T-cell (primary cell): ENCODE measurements around the gene PRKACB. TPM values are rescaled to one million over a fixed set of nuclear protein-coding genes. Genes with fewer than 3 reads are reported as not detected.

ENCODE experiments used
- ATAC-seq, 4 experiments: fragments of 200-7000 bp in 3 of 4; fragments of 150-1000 bp in 1 of 4; cut with Tn5 transposase; replicated peaks in 1 of 4; 1 replicate in 3 of 4; 2 replicates in 1 of 4; pipeline ENCODE4 v1.10.0; 2021; ENCODE audit warnings: moderate library complexity in 3 of 4, mild to moderate bottlenecking in 2 of 4, moderate number of reproducible peaks in 1 of 4
- CTCF ChIA-PET, 2 donors: fragments of 300-600 bp; sonication (Branson Sonifier 250); formaldehyde crosslinking; loops; one replicate each; lab custom pipeline; 2022; ENCODE audit warnings: antibody characterized with exemption in 2 of 2; lab: Charles Lee
- POLR2A ChIA-PET, 2 donors: fragments of 300-600 bp; sonication (Branson Sonifier 250); formaldehyde crosslinking; loops; one replicate each; lab custom pipeline; 2022; ENCODE audit warnings: antibody characterized with exemption in 2 of 2; lab: Charles Lee
- DNase-seq, 35 experiments: peaks; one replicate each; pipeline versions ENCODE4 v3.0.0 to v3.0.0-alpha.2; 2013 to 2023
- H3K27ac ChIP-seq: one replicate; pipeline ENCODE4 v1.5.1; 2013; ENCODE audit warnings: low read length
- H3K27me3 ChIP-seq, 2 experiments: replicated peaks in 1 of 2; 1 replicate in 1 of 2; 2 replicates in 1 of 2; pipeline versions ENCODE4 v1.6.1 to v1.7.0; 2013; ENCODE audit warnings: low read length in 1 of 2, mixed read lengths in 1 of 2; ENCODE audit not compliant: control insufficient read depth in 2 of 2, insufficient read depth in 2 of 2; ENCODE audit errors: extremely low read depth in 1 of 2
- H3K36me3 ChIP-seq, 2 donors: 1 replicate in 1 of 2; 2 replicates in 1 of 2; pipeline versions ENCODE4 v1.6.1 to v1.7.0; 2013; ENCODE audit warnings: low read length in 1 of 2; ENCODE audit not compliant: control insufficient read depth in 2 of 2, insufficient read depth in 1 of 2; ENCODE audit errors: extremely low read depth in 1 of 2
- H3K4me1 ChIP-seq, 2 experiments: 1 replicate in 1 of 2; 2 replicates in 1 of 2; pipeline versions ENCODE4 v1.6.1 to v1.7.0; 2013; ENCODE audit warnings: low read length in 2 of 2, mixed read lengths in 1 of 2; ENCODE audit not compliant: insufficient read depth in 2 of 2, control insufficient read depth in 1 of 2; ENCODE audit errors: extremely low read depth in 1 of 2
- H3K4me3 ChIP-seq, 2 donors: 1 replicate in 1 of 2; 2 replicates in 1 of 2; pipeline versions ENCODE4 v1.5.1 to v1.7.0; 2013; ENCODE audit warnings: mild to moderate bottlenecking in 2 of 2, low read length in 1 of 2, moderate library complexity in 1 of 2; ENCODE audit not compliant: control insufficient read depth in 1 of 2; ENCODE audit errors: extremely low read depth in 1 of 2
- H3K9me3 ChIP-seq: 2 replicates; pipeline ENCODE4 v1.7.0; 2013
- H3K27ac Mint-ChIP-seq, 2 donors: one replicate each; pipeline ENCODE4 v1.8.0; 2020 to 2021; ENCODE audit warnings: mild to moderate bottlenecking in 2 of 2, mixed read lengths in 2 of 2
- H3K27me3 Mint-ChIP-seq, 2 donors: one replicate each; pipeline ENCODE4 v1.8.0; 2021 to 2022; ENCODE audit warnings: mixed read lengths in 2 of 2
- H3K36me3 Mint-ChIP-seq: one replicate; pipeline ENCODE4 v1.8.0; 2021; ENCODE audit warnings: mixed read lengths
- H3K4me1 Mint-ChIP-seq, 3 donors: one replicate each; pipeline ENCODE4 v1.8.0; 2020 to 2022; ENCODE audit warnings: mixed read lengths in 3 of 3, mild to moderate bottlenecking in 1 of 3
- H3K4me3 Mint-ChIP-seq, 3 donors: one replicate each; pipeline ENCODE4 v1.8.0; 2020 to 2022; ENCODE audit warnings: mild to moderate bottlenecking in 3 of 3, mixed read lengths in 3 of 3, moderate library complexity in 3 of 3
- H3K9me3 Mint-ChIP-seq, 3 donors: one replicate each; pipeline ENCODE4 v1.8.0; 2020 to 2022; ENCODE audit warnings: mixed read lengths in 3 of 3
- WGBS: methylation state at CpG from one replicate; pipeline ENCODE4 v1.1.5; 2013; ENCODE audit warnings: missing lambda C conversion rate; ENCODE audit not compliant: insufficient coverage; 5-methylcytosine and 5-hydroxymethylcytosine counted together
- total RNA-seq, 35 experiments: library from RNA in 6 of 35; stranded (reverse) in 6 of 35; fragments of 120-200 nt in 1 of 35; gene quantifications; one replicate each; pipeline versions ENCODE4 v1.2.1 to v1.2.4 and lab custom pipeline; 2013 to 2026

The PRKACB gene
- total RNA-seq, 5 donors from 2014 or later (not counting 1 experiment from before 2014, with no cell fraction given), result 101 to 119 (median 109) TPM

- DNase-seq, result peak in 5 of 35 experiments; percentile 2 to 21 (median 6)
- no peaks in the 10 kb centered on the region for H3K4me1 ChIP-seq
- H3K4me1 Mint-ChIP-seq, result peaks cover 0 to 9% (median 0%) of the 10 kb centered on the region in 3 donors
- H3K4me3 Mint-ChIP-seq, result peak overlapping the region in 1 of 3 donors; percentile 32
- no peak overlapping the region for H3K27ac ChIP-seq
- ChIA-PET POLR2A (no interaction called here), CTCF (no interaction called here)
- H3K27me3 ChIP-seq, result no peaks in the 10 kb centered on the region
- H3K27ac Mint-ChIP-seq, result no peak overlapping the region
- H3K9me3 ChIP-seq, result peaks cover 3% of the 10 kb centered on the region
- ATAC-seq, result no peak
- H3K36me3 Mint-ChIP-seq, result peaks cover 4% of the 10 kb centered on the region
- peaks cover 4 to 32% (median 18%) of the 10 kb centered on the region in 3 donors for H3K9me3 Mint-ChIP-seq
- H3K4me3 ChIP-seq, result no peak overlapping the region
- WGBS, result 60% methylated on average over 2 of the region's 11 CpGs
- H3K27me3 Mint-ChIP-seq, result no peaks in the 10 kb centered on the region
- H3K36me3 ChIP-seq, result no peaks in the 10 kb centered on the region
Measured at GRCh38 chr1:84247425-84248220, 103.6 kb downstream of the PRKACB start.

GRCh38 chr1:84250668-84251067 is 106.6 kb downstream of the PRKACB start:
- ATAC-seq (no peak), DNase-seq (no peak)
- Mint-ChIP-seq H3K27ac (no peak overlapping the region), H3K36me3 (peaks cover 2% of the 10 kb centered on the region), H3K4me3 (no peak overlapping the region), H3K9me3 (peaks cover 4 to 27% (median 10%) of the 10 kb centered on the region in 3 donors), H3K27me3 (no peaks in the 10 kb centered on the region), H3K4me1 (peaks cover 0 to 8% (median 0%) of the 10 kb centered on the region in 3 donors)
- Histone ChIP-seq H3K9me3 (no peaks in the 10 kb centered on the region), H3K4me3 (no peak overlapping the region), H3K27me3 (no peaks in the 10 kb centered on the region), H3K36me3 (no peaks in the 10 kb centered on the region), H3K4me1 (no peaks in the 10 kb centered on the region), H3K27ac (no peak overlapping the region)
- WGBS, result no CpG with 5 or more reads among the region's 2 CpGs
- POLR2A ChIA-PET, result no interaction called here
- CTCF ChIA-PET, result no interaction called here

- no CpG with 5 or more reads among the region's 2 CpGs for WGBS
- DNase-seq (no peak), ATAC-seq (no peak)
- H3K27ac Mint-ChIP-seq, result no peak overlapping the region
- ChIA-PET POLR2A (no interaction called here), CTCF (no interaction called here)
- H3K4me1 Mint-ChIP-seq, result no peaks in the 10 kb centered on the region
- Histone ChIP-seq H3K4me3 (no peak overlapping the region), H3K27me3 (no peaks in the 10 kb centered on the region), H3K36me3 (no peaks in the 10 kb centered on the region), H3K27ac (no peak overlapping the region), H3K4me1 (no peaks in the 10 kb centered on the region), H3K9me3 (no peaks in the 10 kb centered on the region)
- H3K36me3 Mint-ChIP-seq, result peaks cover 2% of the 10 kb centered on the region
- H3K27me3 Mint-ChIP-seq, result no peaks in the 10 kb centered on the region
- no peak overlapping the region for H3K4me3 Mint-ChIP-seq
- H3K9me3 Mint-ChIP-seq, result peaks cover 4 to 27% (median 10%) of the 10 kb centered on the region in 3 donors
Measured at GRCh38 chr1:84253036-84253435, 109.0 kb downstream of the PRKACB start.

DNA sequence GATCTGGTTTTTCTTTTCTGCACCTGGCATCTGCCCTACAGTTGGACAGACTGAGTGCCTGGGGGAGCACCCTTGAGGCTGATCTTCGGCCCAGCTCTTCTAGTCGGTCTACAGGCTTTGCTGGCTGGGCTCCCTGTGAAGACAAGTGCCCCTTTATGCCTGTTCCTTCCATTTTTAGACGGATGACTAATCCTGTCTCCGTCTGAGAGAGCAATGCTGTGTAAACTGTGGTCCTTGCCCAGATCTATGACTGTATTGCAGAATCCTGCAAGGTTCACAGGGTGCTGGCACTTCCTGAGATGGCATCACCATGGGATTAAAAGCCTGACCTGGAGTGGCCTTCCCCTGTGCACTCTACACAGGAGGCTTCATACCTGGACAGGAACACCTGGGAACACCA is 109.8 kb downstream of the PRKACB start:
- ATAC-seq (no peak), DNase-seq (no peak)
- no peaks in the 10 kb centered on the region for H3K4me1 ChIP-seq
- no peak overlapping the region for H3K27ac Mint-ChIP-seq
- H3K36me3 ChIP-seq, result no peaks in the 10 kb centered on the region
- peaks cover 4 to 27% (median 10%) of the 10 kb centered on the region in 3 donors for H3K9me3 Mint-ChIP-seq
- H3K4me3 ChIP-seq, result no peak overlapping the region
- H3K36me3 Mint-ChIP-seq, result peaks cover 2% of the 10 kb centered on the region
- H3K9me3 ChIP-seq, result no peaks in the 10 kb centered on the region
- no peaks in the 10 kb centered on the region for H3K27me3 Mint-ChIP-seq
- no peak overlapping the region for H3K4me3 Mint-ChIP-seq
- no peak overlapping the region for H3K27ac ChIP-seq
- H3K27me3 ChIP-seq, result no peaks in the 10 kb centered on the region
- POLR2A ChIA-PET, result no interaction called here
- CTCF ChIA-PET, result no interaction called here
- H3K4me1 Mint-ChIP-seq, result no peaks in the 10 kb centered on the region
- 92% methylated on average over 4 of the region's 4 CpGs for WGBS

GRCh38 chr1:84254703-84255238 is 110.7 kb downstream of the PRKACB start:
- Mint-ChIP-seq H3K36me3 (peaks cover 2% of the 10 kb centered on the region), H3K27me3 (no peaks in the 10 kb centered on the region), H3K4me3 (no peak overlapping the region), H3K27ac (no peak overlapping the region), H3K9me3 (peaks cover 4 to 23% (median 10%) of the 10 kb centered on the region in 3 donors), H3K4me1 (no peaks in the 10 kb centered on the region)
- ChIA-PET CTCF (interaction anchor here in 1 of 2 donors (0.5 kb wide), 1 partner anchor 245 kb away, joined by 5 read pairs; no protein-coding TSS in a partner anchor), POLR2A (interaction anchor here in 1 of 2 donors (0.5 kb wide), 1 partner anchor 742 kb away, joined by 3 read pairs; no protein-coding TSS in a partner anchor)
- Histone ChIP-seq H3K4me1 (no peaks in the 10 kb centered on the region), H3K9me3 (no peaks in the 10 kb centered on the region), H3K27me3 (no peaks in the 10 kb centered on the region), H3K36me3 (no peaks in the 10 kb centered on the region), H3K27ac (no peak overlapping the region), H3K4me3 (no peak overlapping the region)
- 80% methylated on average over 1 of the region's 2 CpGs for WGBS
- DNase-seq (no peak), ATAC-seq (no peak)

DNA sequence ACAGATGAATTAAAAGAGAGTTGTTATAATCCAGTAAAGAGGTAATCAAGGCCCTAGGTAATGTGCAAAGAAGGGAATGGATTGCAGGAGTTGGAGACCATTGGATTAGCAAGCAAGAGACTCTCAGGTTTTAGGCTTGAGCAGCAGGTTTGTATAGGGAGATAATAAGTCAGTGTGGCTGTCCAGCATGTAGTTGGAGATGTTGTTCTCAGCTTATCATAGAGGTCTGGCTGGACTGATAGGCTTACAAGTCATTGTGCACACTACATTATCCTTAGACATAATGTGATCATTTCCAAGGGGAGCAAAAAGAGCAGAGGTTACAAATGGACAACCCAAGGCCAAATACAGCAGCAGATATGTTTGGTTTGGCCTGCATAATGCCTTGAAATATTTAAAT is 111.5 kb downstream of the PRKACB start:
- DNase-seq, result no peak
- Mint-ChIP-seq H3K4me1 (no peaks in the 10 kb centered on the region), H3K4me3 (no peak overlapping the region), H3K9me3 (peaks cover 4 to 15% (median 8%) of the 10 kb centered on the region in 3 donors), H3K36me3 (peaks cover 2% of the 10 kb centered on the region), H3K27me3 (no peaks in the 10 kb centered on the region), H3K27ac (no peak overlapping the region)
- Histone ChIP-seq H3K9me3 (no peaks in the 10 kb centered on the region), H3K4me3 (no peak overlapping the region), H3K36me3 (no peaks in the 10 kb centered on the region), H3K27ac (no peak overlapping the region), H3K4me1 (no peaks in the 10 kb centered on the region), H3K27me3 (no peaks in the 10 kb centered on the region)
- POLR2A ChIA-PET, result no interaction called here
- no peak for ATAC-seq
- CTCF ChIA-PET, result interaction anchor here in 1 of 2 donors (0.5 kb wide), 1 partner anchor 244 kb away, joined by 5 read pairs; no protein-coding TSS in a partner anchor
